Neutrophil (primary cell): ENCODE results near the gene SUPT4H1.

Experiments used
- H3K27ac ChIP-seq: fragments of 200-600 bp; sonication (generic); 2 replicates; pipeline ENCODE4 v1.5.1; 2016; ENCODE audit warnings: mild to moderate bottlenecking, moderate library complexity
- H3K27me3 ChIP-seq: fragments of 200-600 bp; sonication (generic); 2 replicates; pipeline ENCODE4 v1.6.0; 2016; ENCODE audit warnings: mild to moderate bottlenecking
- H3K36me3 ChIP-seq: fragments of 200-600 bp; sonication (generic); 2 replicates; pipeline ENCODE4 v1.5.1; 2017
- H3K4me1 ChIP-seq, 2 experiments: fragments of 200-600 bp in 1 of 2; sonication (generic) in 1 of 2; 1 replicate in 1 of 2; 2 replicates in 1 of 2; pipeline versions ENCODE4 v1.5.1 to v1.6.1; 2013 to 2016; ENCODE audit warnings: low read depth in 1 of 2, low read length in 1 of 2, mild to moderate bottlenecking in 1 of 2, moderate library complexity in 1 of 2; ENCODE audit not compliant: control insufficient read depth in 1 of 2, insufficient read depth in 1 of 2
- H3K4me3 ChIP-seq, 2 experiments: fragments of 200-600 bp in 1 of 2; sonication (generic) in 1 of 2; 1 replicate in 1 of 2; 2 replicates in 1 of 2; pipeline ENCODE4 v1.5.1; 2013 to 2016; ENCODE audit warnings: low read depth in 1 of 2, low read length in 1 of 2, mild to moderate bottlenecking in 1 of 2, moderate library complexity in 1 of 2
- H3K9me3 ChIP-seq: fragments of 200-600 bp; sonication (generic); 2 replicates; pipeline ENCODE4 v1.5.1; 2016
- CTCF ChIP-seq: fragments of 200-600 bp; sonication (generic); IDR thresholded peaks from 2 replicates; pipeline ENCODE4 v1.5.1; 2016; ENCODE audit warnings: antibody characterized with exemption

Gene SUPT4H1

DNA sequence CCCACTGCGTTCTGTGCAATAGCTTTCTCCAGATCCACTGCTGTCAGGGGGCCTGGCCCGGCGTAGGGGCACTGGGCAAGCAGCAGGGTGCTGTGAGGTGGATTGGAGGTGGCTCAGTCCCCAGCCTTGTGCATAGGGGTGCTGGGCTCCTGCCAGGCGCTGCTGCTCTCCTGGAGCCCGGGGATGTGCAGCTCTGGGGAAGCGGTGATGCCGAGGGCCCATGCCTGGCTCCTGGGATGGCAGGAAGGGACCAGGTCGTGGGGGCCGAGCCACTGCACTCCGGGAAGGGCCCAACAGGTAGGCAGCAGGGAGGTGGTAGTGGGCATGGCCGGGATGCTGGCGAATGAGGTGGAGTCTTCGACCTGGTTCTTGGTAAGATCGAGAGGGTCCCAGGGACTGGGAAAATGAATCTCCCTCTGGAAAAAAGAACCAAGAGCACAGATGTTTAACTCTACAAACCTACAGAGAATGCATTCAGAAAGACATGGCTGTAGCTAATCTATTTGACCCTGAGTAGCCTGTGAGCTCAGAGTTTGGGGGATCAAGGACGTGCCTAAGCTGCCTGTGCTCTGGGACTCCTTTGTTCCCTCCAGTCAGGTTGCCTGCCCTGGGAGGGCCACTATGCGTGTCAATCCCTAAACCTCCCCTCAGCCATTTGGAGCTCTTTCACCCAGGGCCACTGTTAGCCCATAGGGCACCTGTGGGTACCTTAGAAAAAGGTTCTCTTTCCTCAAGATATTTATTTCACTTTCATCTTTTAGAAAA is 6.6 kb upstream of the SUPT4H1 start:
- Histone ChIP-seq H3K4me3 (no peak overlapping the region), H3K27ac (no peak overlapping the region), H3K27me3 (no peaks in the 10 kb centered on the region), H3K4me1 (no peaks in the 10 kb centered on the region), H3K9me3 (no peaks in the 10 kb centered on the region), H3K36me3 (no peaks in the 10 kb centered on the region)
- no peak for TF ChIP-seq CTCF

- Histone ChIP-seq H3K9me3 (no peaks in the 10 kb centered on the region), H3K36me3 (no peaks in the 10 kb centered on the region)
These were observed 5.6 kb upstream of the SUPT4H1 start for GRCh38 chr17:58357312-58358297.

DNA sequence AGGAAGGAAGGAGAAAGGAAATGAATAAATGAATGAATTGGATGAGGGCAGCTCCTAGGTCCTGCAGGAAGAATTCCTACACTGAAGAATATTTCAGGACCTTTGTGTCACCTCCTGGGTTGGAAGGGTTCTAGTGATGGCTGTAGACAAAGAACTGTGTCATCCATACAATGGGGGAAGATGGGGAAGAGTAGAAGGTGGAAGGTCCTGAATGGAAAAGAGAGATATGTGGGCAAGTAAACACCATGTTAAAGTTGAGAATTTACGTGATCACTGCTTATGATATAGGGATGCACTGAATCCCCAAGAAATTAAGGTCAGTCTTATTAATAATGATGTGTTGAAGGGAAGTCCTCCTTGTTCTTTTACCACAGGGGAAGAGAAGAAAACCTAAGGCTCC is 4.2 kb upstream of the SUPT4H1 start:
- Histone ChIP-seq H3K36me3 (no peaks in the 10 kb centered on the region), H3K4me1 (peaks cover 17 to 19% of the 10 kb centered on the region in 2 experiments), H3K27ac (no peak overlapping the region), H3K9me3 (no peaks in the 10 kb centered on the region), H3K4me3 (no peak overlapping the region), H3K27me3 (no peaks in the 10 kb centered on the region)
- no peak for TF ChIP-seq CTCF

More at GRCh38 chr17:58357312-58358297, 5.6 kb upstream of the SUPT4H1 start:
- no peak for TF ChIP-seq CTCF
- H3K4me1 ChIP-seq: peaks cover 9% of the 10 kb centered on the region in 2 experiments
- H3K27ac ChIP-seq: no peak overlapping the region
- no peaks in the 10 kb centered on the region for H3K27me3 ChIP-seq
- H3K4me3 ChIP-seq: no peak overlapping the region

DNA sequence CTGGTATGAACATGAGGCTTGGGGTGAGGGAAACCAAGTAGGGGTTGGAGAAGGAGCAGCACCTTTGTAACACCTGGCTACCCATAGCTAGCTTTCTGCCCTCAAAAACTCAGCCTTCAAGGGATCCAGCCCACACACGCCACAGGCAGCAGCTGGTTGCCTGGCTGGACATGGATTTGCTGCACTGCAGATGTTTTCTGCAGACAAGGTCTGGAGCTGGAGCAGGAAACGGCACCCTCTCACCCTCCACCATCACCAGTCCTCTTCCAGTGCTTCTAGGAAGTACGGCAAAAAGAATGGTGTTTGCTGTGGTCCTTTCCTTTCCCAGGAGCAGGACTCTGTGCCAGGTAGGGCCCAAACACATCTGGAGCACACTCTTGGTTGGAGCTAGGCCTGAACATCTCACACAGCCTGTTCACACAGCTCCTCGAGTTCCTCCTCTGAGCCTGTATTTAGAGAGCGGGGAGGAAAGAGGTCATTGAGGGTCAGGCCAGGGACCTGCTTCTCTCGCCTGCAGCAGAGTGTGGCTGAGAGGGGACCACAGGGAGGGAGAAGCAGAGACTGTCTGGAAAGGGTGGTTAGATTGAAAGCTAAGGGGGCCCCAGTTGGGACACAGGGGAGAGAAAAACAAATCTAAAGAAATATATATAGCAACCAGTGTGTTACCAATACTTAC is 2.7 kb upstream of the SUPT4H1 start:
- Histone ChIP-seq H3K4me1 (peaks cover 32 to 34% of the 10 kb centered on the region in 2 experiments), H3K4me3 (no peak overlapping the region), H3K27ac (no peak overlapping the region), H3K36me3 (peaks cover 15% of the 10 kb centered on the region), H3K27me3 (no peaks in the 10 kb centered on the region), H3K9me3 (no peaks in the 10 kb centered on the region)
- TF ChIP-seq CTCF: no peak

GRCh38 chr17:58353389-58353825 is 1.4 kb upstream of the SUPT4H1 start:
- Histone ChIP-seq H3K4me1 (peaks cover 43% of the 10 kb centered on the region in 2 experiments), H3K4me3 (peak overlapping the region; percentile 83 to 85), H3K27ac (peak overlapping the region; percentile 95), H3K36me3 (peaks cover 27% of the 10 kb centered on the region), H3K9me3 (no peaks in the 10 kb centered on the region), H3K27me3 (no peaks in the 10 kb centered on the region)
- no peak for TF ChIP-seq CTCF
